ENCODE data around the gene RDH12.

The RDH12 gene

DNA sequence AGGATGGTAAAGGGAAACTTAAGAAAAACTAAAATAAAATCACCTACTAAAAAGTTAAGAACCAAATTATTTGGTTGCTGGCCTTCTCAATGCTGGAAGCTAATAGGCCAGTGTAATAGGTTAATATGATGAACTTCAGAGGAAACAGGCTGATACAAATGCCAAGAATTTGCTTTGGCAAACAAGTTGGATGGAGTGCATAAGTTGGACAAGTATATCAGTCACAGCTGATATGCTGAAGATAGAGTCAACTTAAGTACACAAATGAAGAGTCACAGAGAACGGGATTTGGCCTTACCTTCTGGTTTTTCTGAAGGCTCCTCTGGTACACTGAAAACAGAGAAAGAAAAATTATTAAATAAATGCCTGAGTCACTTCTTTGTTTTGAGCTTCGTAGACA, 66.5 kb downstream of the RDH12 start (continued):
- TF ChIP-seq, protein P1, sequence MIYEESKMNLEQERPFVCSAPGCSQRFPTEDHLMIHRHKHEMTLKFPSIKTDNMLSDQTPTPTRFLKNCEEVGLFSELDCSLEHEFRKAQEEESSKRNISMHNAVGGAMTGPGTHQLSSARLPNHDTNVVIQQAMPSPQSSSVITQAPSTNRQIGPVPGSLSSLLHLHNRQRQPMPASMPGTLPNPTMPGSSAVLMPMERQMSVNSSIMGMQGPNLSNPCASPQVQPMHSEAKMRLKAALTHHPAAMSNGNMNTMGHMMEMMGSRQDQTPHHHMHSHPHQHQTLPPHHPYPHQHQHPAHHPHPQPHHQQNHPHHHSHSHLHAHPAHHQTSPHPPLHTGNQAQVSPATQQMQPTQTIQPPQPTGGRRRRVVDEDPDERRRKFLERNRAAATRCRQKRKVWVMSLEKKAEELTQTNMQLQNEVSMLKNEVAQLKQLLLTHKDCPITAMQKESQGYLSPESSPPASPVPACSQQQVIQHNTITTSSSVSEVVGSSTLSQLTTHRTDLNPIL (CRISPR knock-in tag; IDR thresholded peaks at IDR 0.05; ENCODE audit: low read depth), result no peak
- TF ChIP-seq TOX (CRISPR knock-in tag; IDR thresholded peaks at IDR 0.05; ENCODE audit: borderline replicate concordance) (no peak), BACH2 (CRISPR knock-in tag; IDR thresholded peaks at IDR 0.05; ENCODE audit: borderline replicate concordance) (no peak)

DNA sequence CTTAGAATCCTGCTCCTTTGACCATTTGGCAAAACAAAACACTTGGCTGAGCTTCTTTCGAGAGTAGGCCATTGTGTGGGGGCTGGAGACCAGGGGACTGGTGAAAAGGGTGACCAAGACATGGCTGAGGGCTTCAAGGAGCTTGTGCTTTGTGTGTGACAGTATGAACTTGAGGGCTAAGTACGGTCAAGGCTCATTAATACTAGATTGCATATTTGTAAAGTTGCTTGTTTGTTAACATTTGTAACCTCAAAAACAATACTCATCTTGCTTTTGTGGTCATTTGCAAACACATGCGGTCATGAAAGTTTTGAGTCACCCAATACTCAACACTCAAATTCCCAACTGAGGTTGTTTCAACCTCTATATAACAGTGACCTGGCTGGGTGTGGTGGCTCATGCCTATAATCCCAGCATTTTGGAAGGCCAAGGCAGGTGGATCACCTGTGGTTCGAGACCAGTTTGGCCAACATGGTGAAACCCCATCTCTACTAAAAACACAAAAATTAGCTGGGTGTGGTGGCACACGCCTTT, 72.2 kb downstream of the RDH12 start:
- no peak for TF ChIP-seq CSDC2 (CRISPR knock-in tag; IDR thresholded peaks at IDR 0.05)
- no peak for TF ChIP-seq ZNF8 (CRISPR knock-in tag; IDR thresholded peaks at IDR 0.05)
- no peak for TF ChIP-seq ZNF70 (CRISPR knock-in tag; IDR thresholded peaks at IDR 0.05)
- TF ChIP-seq, protein P2, sequence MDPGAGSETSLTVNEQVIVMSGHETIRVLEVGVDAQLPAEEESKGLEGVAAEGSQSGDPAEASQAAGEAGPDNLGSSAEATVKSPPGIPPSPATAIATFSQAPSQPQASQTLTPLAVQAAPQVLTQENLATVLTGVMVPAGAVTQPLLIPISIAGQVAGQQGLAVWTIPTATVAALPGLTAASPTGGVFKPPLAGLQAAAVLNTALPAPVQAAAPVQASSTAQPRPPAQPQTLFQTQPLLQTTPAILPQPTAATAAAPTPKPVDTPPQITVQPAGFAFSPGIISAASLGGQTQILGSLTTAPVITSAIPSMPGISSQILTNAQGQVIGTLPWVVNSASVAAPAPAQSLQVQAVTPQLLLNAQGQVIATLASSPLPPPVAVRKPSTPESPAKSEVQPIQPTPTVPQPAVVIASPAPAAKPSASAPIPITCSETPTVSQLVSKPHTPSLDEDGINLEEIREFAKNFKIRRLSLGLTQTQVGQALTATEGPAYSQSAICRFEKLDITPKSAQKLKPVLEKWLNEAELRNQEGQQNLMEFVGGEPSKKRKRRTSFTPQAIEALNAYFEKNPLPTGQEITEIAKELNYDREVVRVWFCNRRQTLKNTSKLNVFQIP (CRISPR knock-in tag; IDR thresholded peaks at IDR 0.05; ENCODE audit: borderline replicate concordance, low read depth), result no peak
- TF ChIP-seq TCF4 (CRISPR knock-in tag; IDR thresholded peaks at IDR 0.05; ENCODE audit: borderline replicate concordance), result no peak
- no peak for TF ChIP-seq SNAI2 (CRISPR knock-in tag; IDR thresholded peaks at IDR 0.05)
- no peak for TF ChIP-seq BACH2 (CRISPR knock-in tag; IDR thresholded peaks at IDR 0.05; ENCODE audit: borderline replicate concordance)
- no peak for TF ChIP-seq ZFP3 (CRISPR knock-in tag; IDR thresholded peaks at IDR 0.05)
- no peak for TF ChIP-seq ZFP30 (CRISPR knock-in tag; IDR thresholded peaks at IDR 0.05)
- TF ChIP-seq ESRRG (CRISPR knock-in tag; IDR thresholded peaks at IDR 0.05), result no peak
- TF ChIP-seq GLIS3 (CRISPR knock-in tag; IDR thresholded peaks at IDR 0.05), result no peak
- TF ChIP-seq PPARA (CRISPR knock-in tag; IDR thresholded peaks at IDR 0.05; ENCODE audit: borderline replicate concordance), result no peak
- no peak for TF ChIP-seq ZNF565 (CRISPR knock-in tag; conservative IDR thresholded peaks at IDR 0.05; ENCODE audit: low read depth)
- TF ChIP-seq OSR1 (CRISPR knock-in tag; IDR thresholded peaks at IDR 0.05), result no peak
- TF ChIP-seq, protein P3, sequence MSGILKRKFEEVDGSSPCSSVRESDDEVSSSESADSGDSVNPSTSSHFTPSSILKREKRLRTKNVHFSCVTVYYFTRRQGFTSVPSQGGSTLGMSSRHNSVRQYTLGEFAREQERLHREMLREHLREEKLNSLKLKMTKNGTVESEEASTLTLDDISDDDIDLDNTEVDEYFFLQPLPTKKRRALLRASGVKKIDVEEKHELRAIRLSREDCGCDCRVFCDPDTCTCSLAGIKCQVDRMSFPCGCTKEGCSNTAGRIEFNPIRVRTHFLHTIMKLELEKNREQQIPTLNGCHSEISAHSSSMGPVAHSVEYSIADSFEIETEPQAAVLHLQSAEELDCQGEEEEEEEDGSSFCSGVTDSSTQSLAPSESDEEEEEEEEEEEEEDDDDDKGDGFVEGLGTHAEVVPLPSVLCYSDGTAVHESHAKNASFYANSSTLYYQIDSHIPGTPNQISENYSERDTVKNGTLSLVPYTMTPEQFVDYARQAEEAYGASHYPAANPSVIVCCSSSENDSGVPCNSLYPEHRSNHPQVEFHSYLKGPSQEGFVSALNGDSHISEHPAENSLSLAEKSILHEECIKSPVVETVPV (CRISPR knock-in tag; IDR thresholded peaks at IDR 0.05), result no peak
- TF ChIP-seq ARNTL (CRISPR knock-in tag; IDR thresholded peaks at IDR 0.05; ENCODE audit: borderline replicate concordance, low read depth), result no peak
- no peak for TF ChIP-seq TOX (CRISPR knock-in tag; IDR thresholded peaks at IDR 0.05; ENCODE audit: borderline replicate concordance)
- TF ChIP-seq RARB (CRISPR knock-in tag; IDR thresholded peaks at IDR 0.05), result no peak
- TF ChIP-seq ISL1 (CRISPR knock-in tag; IDR thresholded peaks at IDR 0.05), result no peak
- ATAC-seq, result no peak

DNA sequence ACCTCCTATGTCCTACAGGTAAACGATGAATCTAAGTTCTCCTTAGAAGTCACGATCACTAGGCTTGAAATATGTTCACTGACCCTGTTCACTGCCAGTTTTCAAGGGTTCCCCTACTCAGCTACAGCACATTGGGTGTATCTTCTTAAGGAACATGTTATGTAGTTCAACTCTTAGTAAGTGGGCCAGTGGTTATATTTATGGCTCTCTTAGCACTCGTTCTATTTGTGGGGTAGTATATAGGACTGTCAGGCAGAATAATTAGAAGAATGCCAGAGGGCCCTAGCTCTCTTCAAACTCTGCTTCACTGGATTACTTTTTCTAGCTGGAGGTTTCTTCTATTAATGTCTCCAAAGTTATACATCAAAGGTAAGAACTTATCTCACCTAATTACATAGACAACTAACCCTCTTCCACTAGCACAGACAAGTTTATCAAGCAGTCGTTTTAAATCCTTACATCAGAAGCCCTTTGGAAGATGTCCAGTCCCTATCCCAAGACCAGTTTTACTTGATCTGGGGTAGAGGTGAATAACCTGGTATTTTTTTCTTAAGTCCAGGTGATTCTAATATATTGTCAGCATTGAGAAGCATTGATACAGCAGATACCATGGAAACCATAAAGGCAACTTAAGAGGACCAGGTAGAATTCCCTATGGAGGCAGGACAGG, 75.1 kb downstream of the RDH12 start:
- no peak for ATAC-seq
- no peak for TF ChIP-seq BACH2 (CRISPR knock-in tag; IDR thresholded peaks at IDR 0.05; ENCODE audit: borderline replicate concordance)
- TF ChIP-seq ZNF565 (CRISPR knock-in tag; conservative IDR thresholded peaks at IDR 0.05; ENCODE audit: low read depth), result no peak
- TF ChIP-seq ESRRG (CRISPR knock-in tag; IDR thresholded peaks at IDR 0.05), result no peak
- no peak for TF ChIP-seq ZFP30 (CRISPR knock-in tag; IDR thresholded peaks at IDR 0.05)
- TF ChIP-seq ZFP3 (CRISPR knock-in tag; IDR thresholded peaks at IDR 0.05), result no peak

DNA sequence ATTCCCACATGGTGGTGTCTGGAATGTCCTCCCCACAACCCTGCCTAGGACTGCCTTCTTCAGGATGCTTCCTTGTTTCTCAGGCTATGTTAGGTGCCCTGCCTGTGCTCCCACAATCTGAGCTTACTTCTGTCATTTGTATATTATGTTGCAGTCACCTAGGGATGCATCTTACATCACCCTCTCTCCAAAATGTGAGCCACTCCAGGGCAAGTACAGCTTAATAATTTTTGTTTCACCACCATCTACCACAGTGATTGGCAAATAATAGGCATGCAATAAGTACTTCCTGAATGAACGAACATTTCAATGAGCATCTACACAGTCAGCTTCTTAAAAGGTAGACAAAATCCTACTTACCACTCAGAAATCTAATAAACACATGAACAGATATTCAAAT, 77.1 kb downstream of the RDH12 start:
- ATAC-seq, result no peak
- TF ChIP-seq SNAI2 (CRISPR knock-in tag; IDR thresholded peaks at IDR 0.05) (no peak), ZC3H10 (CRISPR knock-in tag; IDR thresholded peaks at IDR 0.05) (no peak), GLIS3 (CRISPR knock-in tag; IDR thresholded peaks at IDR 0.05) (no peak), TOX (CRISPR knock-in tag; IDR thresholded peaks at IDR 0.05; ENCODE audit: borderline replicate concordance) (no peak), TCF4 (CRISPR knock-in tag; IDR thresholded peaks at IDR 0.05; ENCODE audit: borderline replicate concordance) (no peak), ESRRG (CRISPR knock-in tag; IDR thresholded peaks at IDR 0.05) (no peak), ZFP30 (CRISPR knock-in tag; IDR thresholded peaks at IDR 0.05) (no peak), PPARA (CRISPR knock-in tag; IDR thresholded peaks at IDR 0.05; ENCODE audit: borderline replicate concordance) (no peak)
- TF ChIP-seq, protein P2 (CRISPR knock-in tag; IDR thresholded peaks at IDR 0.05; ENCODE audit: borderline replicate concordance, low read depth), result no peak
- TF ChIP-seq, protein P4, sequence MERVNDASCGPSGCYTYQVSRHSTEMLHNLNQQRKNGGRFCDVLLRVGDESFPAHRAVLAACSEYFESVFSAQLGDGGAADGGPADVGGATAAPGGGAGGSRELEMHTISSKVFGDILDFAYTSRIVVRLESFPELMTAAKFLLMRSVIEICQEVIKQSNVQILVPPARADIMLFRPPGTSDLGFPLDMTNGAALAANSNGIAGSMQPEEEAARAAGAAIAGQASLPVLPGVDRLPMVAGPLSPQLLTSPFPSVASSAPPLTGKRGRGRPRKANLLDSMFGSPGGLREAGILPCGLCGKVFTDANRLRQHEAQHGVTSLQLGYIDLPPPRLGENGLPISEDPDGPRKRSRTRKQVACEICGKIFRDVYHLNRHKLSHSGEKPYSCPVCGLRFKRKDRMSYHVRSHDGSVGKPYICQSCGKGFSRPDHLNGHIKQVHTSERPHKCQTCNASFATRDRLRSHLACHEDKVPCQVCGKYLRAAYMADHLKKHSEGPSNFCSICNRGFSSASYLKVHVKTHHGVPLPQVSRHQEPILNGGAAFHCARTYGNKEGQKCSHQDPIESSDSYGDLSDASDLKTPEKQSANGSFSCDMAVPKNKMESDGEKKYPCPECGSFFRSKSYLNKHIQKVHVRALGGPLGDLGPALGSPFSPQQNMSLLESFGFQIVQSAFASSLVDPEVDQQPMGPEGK (CRISPR knock-in tag; IDR thresholded peaks at IDR 0.05; ENCODE audit: borderline replicate concordance), result no peak
- TF ChIP-seq, protein P1 (CRISPR knock-in tag; IDR thresholded peaks at IDR 0.05; ENCODE audit: low read depth), result no peak
